C4-2B (cell line): ENCODE results near the gene FGF5.

Experiments used
- H3K27ac ChIP-seq: fragments of 450-650 bp; 2 replicates; pipeline ENCODE4 v1.5.1; 2017
- ZFX ChIP-seq: fragments of 450-650 bp; IDR thresholded peaks from 2 replicates; pipeline ENCODE4 v1.6.1; 2017
- TF ChIP-seq, protein P1 (sequence below): fragments of 450-650 bp; conservative IDR thresholded peaks from 2 replicates; pipeline ENCODE4 v1.5.1; 2017; ENCODE audit warnings: mild to moderate bottlenecking

Gene FGF5

GRCh38 chr4:80340036-80340435 is 73.6 kb downstream of the FGF5 start:
- no peak for TF ChIP-seq ZFX
- TF ChIP-seq, protein P1, sequence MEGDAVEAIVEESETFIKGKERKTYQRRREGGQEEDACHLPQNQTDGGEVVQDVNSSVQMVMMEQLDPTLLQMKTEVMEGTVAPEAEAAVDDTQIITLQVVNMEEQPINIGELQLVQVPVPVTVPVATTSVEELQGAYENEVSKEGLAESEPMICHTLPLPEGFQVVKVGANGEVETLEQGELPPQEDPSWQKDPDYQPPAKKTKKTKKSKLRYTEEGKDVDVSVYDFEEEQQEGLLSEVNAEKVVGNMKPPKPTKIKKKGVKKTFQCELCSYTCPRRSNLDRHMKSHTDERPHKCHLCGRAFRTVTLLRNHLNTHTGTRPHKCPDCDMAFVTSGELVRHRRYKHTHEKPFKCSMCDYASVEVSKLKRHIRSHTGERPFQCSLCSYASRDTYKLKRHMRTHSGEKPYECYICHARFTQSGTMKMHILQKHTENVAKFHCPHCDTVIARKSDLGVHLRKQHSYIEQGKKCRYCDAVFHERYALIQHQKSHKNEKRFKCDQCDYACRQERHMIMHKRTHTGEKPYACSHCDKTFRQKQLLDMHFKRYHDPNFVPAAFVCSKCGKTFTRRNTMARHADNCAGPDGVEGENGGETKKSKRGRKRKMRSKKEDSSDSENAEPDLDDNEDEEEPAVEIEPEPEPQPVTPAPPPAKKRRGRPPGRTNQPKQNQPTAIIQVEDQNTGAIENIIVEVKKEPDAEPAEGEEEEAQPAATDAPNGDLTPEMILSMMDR: no peak

More at GRCh38 chr4:80340036-80340435, 73.6 kb downstream of the FGF5 start:
- H3K27ac ChIP-seq: no peak overlapping the region
